Testis (tissue), 2 donors: ENCODE data around the gene SOX6.

Experiments
- CTCF ChIP-seq, 3 experiments: fragments of 450-650 bp in 2 of 3; fragments of 200-600 bp in 1 of 3; sonication (generic) in 1 of 3; IDR thresholded peaks; one replicate each; pipeline ENCODE4 v1.5.1; 2016 to 2019; ENCODE audit warnings: antibody characterized with exemption in 3 of 3, mild to moderate bottlenecking in 2 of 3, moderate library complexity in 1 of 3
- POLR2A ChIP-seq: fragments of 450-650 bp; IDR thresholded peaks from one replicate; pipeline ENCODE4 v1.6.1; 2017; ENCODE audit warnings: antibody characterized with exemption, mild to moderate bottlenecking, moderate library complexity

DNA sequence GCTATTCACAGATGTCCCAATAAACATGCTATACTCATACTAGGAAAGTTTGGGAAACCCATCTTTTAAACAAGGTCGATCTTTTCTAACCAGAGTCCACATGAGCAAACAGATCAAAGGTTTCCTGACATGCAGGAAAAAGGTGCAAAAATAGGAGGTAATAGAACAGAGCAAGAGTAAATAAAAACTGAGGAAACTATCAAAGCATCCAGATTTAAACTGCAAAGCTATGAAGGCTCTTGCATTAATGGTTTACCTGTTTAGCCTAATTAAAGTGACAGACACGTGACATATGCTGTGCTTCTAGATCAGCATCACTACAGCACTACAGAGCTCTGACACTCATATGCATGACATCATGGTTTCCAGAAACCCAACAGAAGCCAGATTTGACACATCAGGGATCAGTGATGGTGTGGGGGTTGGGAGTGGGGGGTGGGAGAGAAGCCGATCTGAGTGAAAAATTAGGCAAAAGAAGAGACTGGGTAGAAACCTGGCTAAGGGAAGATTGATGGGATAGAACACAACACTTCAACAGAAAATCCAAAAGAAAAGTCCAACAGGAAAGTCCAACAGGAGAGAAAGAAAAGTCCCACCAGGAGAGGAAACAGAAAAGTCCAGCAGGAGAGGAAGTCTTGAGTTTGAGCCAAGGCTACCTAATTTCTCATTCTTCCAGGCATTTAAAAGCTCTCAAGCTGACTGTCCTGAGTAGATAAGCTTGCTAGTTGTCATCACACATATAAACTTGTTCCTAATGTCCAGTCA lies 262.3 kb downstream of the SOX6 start:
- TF ChIP-seq POLR2A (no peak), CTCF (IDR thresholded peaks at IDR 0.05) (no peak)
